Ovary (tissue), 3 donors: ENCODE measurements around the gene DOK6.

Experiments
- EP300 ChIP-seq: sonication (generic); formaldehyde crosslinking; IDR thresholded peaks from one replicate; pipeline ENCODE4 v1.6.1; 2017; ENCODE audit warnings: antibody characterized with exemption
- TF ChIP-seq, protein P1 (sequence below), 3 donors: fragments of 450-650 bp in 2 of 3; fragments of 200-600 bp in 1 of 3; IDR thresholded peaks; one replicate each; pipeline versions ENCODE4 v1.5.1 to v1.8.0; 2016 to 2022; ENCODE audit warnings: antibody characterized with exemption in 3 of 3, mild to moderate bottlenecking in 1 of 3
- donor health status: DM: no; HTN: no; CAD: no.

DNA sequence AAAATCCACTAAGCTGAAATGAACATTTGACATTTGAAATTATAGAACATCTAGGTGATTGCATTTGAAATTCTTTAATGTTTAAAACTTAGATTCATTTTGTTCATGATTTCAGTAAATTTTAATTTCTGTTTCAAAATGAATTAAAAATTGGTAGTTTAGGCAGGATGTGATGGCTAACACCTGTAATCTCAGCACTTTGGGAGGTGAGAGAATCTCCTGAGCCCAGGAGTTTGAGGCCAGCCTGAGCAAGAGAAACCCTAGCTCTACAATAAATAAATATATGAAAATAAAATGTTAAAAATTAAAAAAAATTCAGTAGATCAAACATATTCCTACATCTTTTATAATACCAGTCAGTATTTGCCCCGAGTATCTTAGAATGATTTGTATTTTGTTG, 330.0 kb downstream of the DOK6 start:
- TF ChIP-seq, protein P1, sequence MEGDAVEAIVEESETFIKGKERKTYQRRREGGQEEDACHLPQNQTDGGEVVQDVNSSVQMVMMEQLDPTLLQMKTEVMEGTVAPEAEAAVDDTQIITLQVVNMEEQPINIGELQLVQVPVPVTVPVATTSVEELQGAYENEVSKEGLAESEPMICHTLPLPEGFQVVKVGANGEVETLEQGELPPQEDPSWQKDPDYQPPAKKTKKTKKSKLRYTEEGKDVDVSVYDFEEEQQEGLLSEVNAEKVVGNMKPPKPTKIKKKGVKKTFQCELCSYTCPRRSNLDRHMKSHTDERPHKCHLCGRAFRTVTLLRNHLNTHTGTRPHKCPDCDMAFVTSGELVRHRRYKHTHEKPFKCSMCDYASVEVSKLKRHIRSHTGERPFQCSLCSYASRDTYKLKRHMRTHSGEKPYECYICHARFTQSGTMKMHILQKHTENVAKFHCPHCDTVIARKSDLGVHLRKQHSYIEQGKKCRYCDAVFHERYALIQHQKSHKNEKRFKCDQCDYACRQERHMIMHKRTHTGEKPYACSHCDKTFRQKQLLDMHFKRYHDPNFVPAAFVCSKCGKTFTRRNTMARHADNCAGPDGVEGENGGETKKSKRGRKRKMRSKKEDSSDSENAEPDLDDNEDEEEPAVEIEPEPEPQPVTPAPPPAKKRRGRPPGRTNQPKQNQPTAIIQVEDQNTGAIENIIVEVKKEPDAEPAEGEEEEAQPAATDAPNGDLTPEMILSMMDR (IDR thresholded peaks at IDR 0.05) = no peak
- no peak for TF ChIP-seq EP300
